HepG2 (cell line): ENCODE measurements around the gene MGLL. TPM values are rescaled to one million over a fixed set of nuclear protein-coding genes. Genes with fewer than 3 reads are reported as not detected.

Experiments used
- ATAC-seq: fragments of 200-7000 bp; cut with Tn5 transposase; 3 replicates; pipeline ENCODE4 v1.9.1; 2020; ENCODE audit warnings: mild to moderate bottlenecking, moderate library complexity
- BruUV-seq: library from RNA; stranded (reverse); fragments of 400-500 nt; replicated peaks from 2 replicates; lab custom pipeline; 2021; lab: Mats Ljungman, UMichigan
- CTCF ChIA-PET: fragments of 300-600 bp; formaldehyde crosslinking; extraction: SDS; loops from one replicate; lab custom pipeline; 2021; ENCODE audit warnings: low total read pairs, inconsistent platforms, low intra/inter-chr PET ratio; lab: Yijun Ruan, JAX
- POLR2A ChIA-PET: fragments of 350-600 bp; sonication (Branson Sonifier 250); formaldehyde crosslinking; loops from one replicate; lab custom pipeline; 2020; ENCODE audit warnings: antibody characterized with exemption, inconsistent platforms; lab: Yijun Ruan, JAX
- DNase-seq: peaks from one replicate; pipeline ENCODE4 v3.0.0-alpha.2; 2015; ENCODE audit warnings: low spot score
- FAIRE-seq: peaks from 3 replicates; lab custom pipeline; 2011; peaks lifted over from hg19 to GRCh38; lab: Jason Lieb, UNC
- H2AFZ ChIP-seq: one replicate; pipeline ENCODE4 v1.6.1; 2011; ENCODE audit warnings: low read length, inconsistent platforms
- H3K27ac ChIP-seq: fragments of 300-600 bp; 3 replicates; pipeline ENCODE4 v1.8.0; 2011; ENCODE audit warnings: mixed run types, mild to moderate bottlenecking, mixed read lengths, low read length, inconsistent platforms; ENCODE audit not compliant: insufficient read depth; ENCODE audit errors: extremely low read length
- H3K27me3 ChIP-seq, 2 experiments: fragments of 200-600 bp in 1 of 2; 2 replicates in 1 of 2; 3 replicates in 1 of 2; pipeline versions ENCODE4 v1.6.0 to v1.8.0; 2011; ENCODE audit warnings: low read length in 2 of 2, mild to moderate bottlenecking in 2 of 2, moderate library complexity in 2 of 2, inconsistent platforms in 1 of 2; ENCODE audit not compliant: insufficient read depth in 2 of 2, control insufficient read depth in 1 of 2
- H3K36me3 ChIP-seq, 2 experiments: fragments of 200-600 bp in 1 of 2; replicated peaks in 1 of 2; 2 replicates in 1 of 2; 3 replicates in 1 of 2; pipeline versions ENCODE4 v1.5.1 to v1.8.0; 2011; ENCODE audit warnings: low read length in 2 of 2, inconsistent platforms in 1 of 2; ENCODE audit not compliant: insufficient read depth in 2 of 2, control insufficient read depth in 1 of 2
- H3K4me1 ChIP-seq: 2 replicates; pipeline ENCODE4 v1.5.1; 2012; ENCODE audit warnings: low read length, inconsistent platforms; ENCODE audit not compliant: insufficient read depth
- H3K4me2 ChIP-seq: 2 replicates; pipeline ENCODE4 v1.6.0; 2011; ENCODE audit warnings: low read depth, low read length, inconsistent platforms
- H3K4me3 ChIP-seq, 3 experiments: fragments of 200-600 bp in 1 of 3; sonication (generic), shearing (Covaris generic) in 1 of 3; replicated peaks in 1 of 3; 2 replicates each; pipeline ENCODE4 v1.5.1; 2011 to 2016; ENCODE audit warnings: low read length in 3 of 3, inconsistent platforms in 2 of 3, low read depth in 2 of 3, mild to moderate bottlenecking in 2 of 3, control low read depth in 1 of 3, mixed read lengths in 1 of 3; ENCODE audit not compliant: insufficient read depth in 1 of 3
- H3K79me2 ChIP-seq: one replicate; pipeline ENCODE4 v1.6.1; 2011; ENCODE audit warnings: low read length, inconsistent platforms; ENCODE audit not compliant: insufficient read depth
- H3K9ac ChIP-seq: 2 replicates; pipeline ENCODE4 v1.6.0; 2011; ENCODE audit warnings: mild to moderate bottlenecking, low read depth, low read length, inconsistent platforms; ENCODE audit not compliant: insufficient read depth
- H3K9me3 ChIP-seq: 2 replicates; pipeline ENCODE4 v1.5.1; 2012; ENCODE audit warnings: mild to moderate bottlenecking, low read length
- H4K20me1 ChIP-seq: 2 replicates; pipeline ENCODE4 v1.6.0; 2011; ENCODE audit warnings: inconsistent platforms, mild to moderate bottlenecking, low read length, moderate library complexity; ENCODE audit not compliant: insufficient read depth
- CBFB ChIP-seq: sonication (generic); formaldehyde crosslinking; IDR thresholded peaks from 2 replicates; pipeline ENCODE4 v1.4.0; 2020; ENCODE audit warnings: missing genetic modification reagents
- FOXM1 ChIP-seq: sonication (generic); formaldehyde crosslinking; IDR thresholded peaks from 2 replicates; pipeline ENCODE4 v1.5.0; 2020; ENCODE audit warnings: missing genetic modification reagents
- IKZF5 ChIP-seq: IDR thresholded peaks from 2 replicates; pipeline ENCODE4 v1.6.1; 2018; ENCODE audit warnings: missing genetic modification reagents, mild to moderate bottlenecking, missing compliant biosample characterization
- KDM4B ChIP-seq: sonication (generic); formaldehyde crosslinking; IDR thresholded peaks from 2 replicates; pipeline ENCODE4 v1.4.0; 2020; ENCODE audit warnings: missing genetic modification reagents
- KLF13 ChIP-seq: sonication (generic); formaldehyde crosslinking; IDR thresholded peaks from 2 replicates; pipeline ENCODE4 v1.4.0; 2020; ENCODE audit warnings: mild to moderate bottlenecking, missing genetic modification reagents
- MEF2D ChIP-seq: sonication (generic); formaldehyde crosslinking; IDR thresholded peaks from 2 replicates; pipeline ENCODE4 v1.5.1; 2020; ENCODE audit warnings: mild to moderate bottlenecking, missing genetic modification reagents
- MTA1 ChIP-seq: sonication (generic); formaldehyde crosslinking; IDR thresholded peaks from 2 replicates; pipeline ENCODE4 v1.4.0; 2020; ENCODE audit warnings: missing genetic modification reagents, mild to moderate bottlenecking, borderline replicate concordance
- PATZ1 ChIP-seq: sonication (generic); formaldehyde crosslinking; IDR thresholded peaks from 2 replicates; pipeline ENCODE4 v1.4.0; 2020; ENCODE audit warnings: missing genetic modification reagents
- SIX4 ChIP-seq: sonication (generic); formaldehyde crosslinking; IDR thresholded peaks from 2 replicates; pipeline ENCODE4 v1.4.0; 2020; ENCODE audit warnings: missing genetic modification reagents
- SMYD3 ChIP-seq: sonication (generic); formaldehyde crosslinking; IDR thresholded peaks from 2 replicates; pipeline ENCODE4 v1.8.1; 2023; ENCODE audit warnings: mild to moderate bottlenecking, missing genetic modification reagents
- TCF7L2 ChIP-seq: IDR thresholded peaks from 2 replicates; pipeline ENCODE4 v1.6.1; 2011; ENCODE audit warnings: mild to moderate bottlenecking, low read depth, low read length, moderate library complexity
- ZNF10 ChIP-seq: sonication (generic); formaldehyde crosslinking; IDR thresholded peaks from 2 replicates; pipeline ENCODE4 v1.4.0; 2020; ENCODE audit warnings: mild to moderate bottlenecking, low read depth, missing genetic modification reagents, borderline replicate concordance
- ZNF33A ChIP-seq: sonication (generic); formaldehyde crosslinking; IDR thresholded peaks from 2 replicates; pipeline ENCODE4 v1.5.1; 2020; ENCODE audit warnings: missing genetic modification reagents, mild to moderate bottlenecking, moderate library complexity, borderline replicate concordance
- ZNF343 ChIP-seq: sonication (generic); formaldehyde crosslinking; IDR thresholded peaks from 2 replicates; pipeline ENCODE4 v1.4.0; 2020; ENCODE audit warnings: mild to moderate bottlenecking, missing genetic modification reagents
- ZNF550 ChIP-seq: sonication (generic); formaldehyde crosslinking; IDR thresholded peaks from 2 replicates; pipeline ENCODE4 v1.4.0; 2020; ENCODE audit warnings: mild to moderate bottlenecking, missing genetic modification reagents, borderline replicate concordance
- ZNF660 ChIP-seq: sonication (generic); formaldehyde crosslinking; IDR thresholded peaks from 2 replicates; pipeline ENCODE4 v1.5.1; 2020; ENCODE audit warnings: mild to moderate bottlenecking, low read depth, missing genetic modification reagents, borderline replicate concordance
- ZNF674 ChIP-seq: sonication (generic); formaldehyde crosslinking; IDR thresholded peaks from 2 replicates; pipeline ENCODE4 v1.5.0; 2020; ENCODE audit warnings: low read depth, mild to moderate bottlenecking, missing genetic modification reagents
- ZNF704 ChIP-seq: sonication (generic); formaldehyde crosslinking; IDR thresholded peaks from 2 replicates; pipeline ENCODE4 v1.8.1; 2023; ENCODE audit warnings: mild to moderate bottlenecking, inconsistent platforms, moderate library complexity, missing genetic modification reagents, borderline replicate concordance
- ZNF724P ChIP-seq: sonication (generic); formaldehyde crosslinking; IDR thresholded peaks from 2 replicates; pipeline ENCODE4 v1.8.0; 2022; ENCODE audit warnings: missing genetic modification reagents, borderline replicate concordance
- WGBS: methylation state at CpG from one replicate; pipeline ENCODE4 v1.1.6; 2017; ENCODE audit warnings: low lambda C conversion rate; 5-methylcytosine and 5-hydroxymethylcytosine counted together
- in situ Hi-C: cut with HindIII; loops from 2 replicates; pipeline ENCODE4 v1.10.0; 2017; ENCODE audit warnings: low pct_unique_long_range_greater_than_20kb; ENCODE audit not compliant: extremely low pct_ligation_motif_present
- intact Hi-C: fragments of 100-400 bp; cut with micrococcal nuclease; formaldehyde crosslinking; loops from one replicate; pipeline ENCODE4 v1.10.0; 2022; ENCODE audit not compliant: unreplicated experiment
- polyA plus RNA-seq, 8 experiments: library from polyadenylated mRNA; depleted of rRNA in 3 of 8; stranded (reverse) in 7 of 8; unstranded in 1 of 8; fragments of >200 nt; fragmentation: Illumina TruSeq in 4 of 8; extraction: Trizol in 4 of 8; gene quantifications; 2 replicates each; pipeline versions ENCODE4 v1.2.1 to v1.2.3, GENCODE V29; 2011 to 2016; ENCODE audit warnings: low read depth in 4 of 8, missing spikeins in 1 of 8, mixed read lengths in 1 of 8; ENCODE audit not compliant: insufficient read depth in 1 of 8
- total RNA-seq, 5 experiments: library from RNA; depleted of rRNA; stranded (reverse); fragments of >200 nt; fragmentation: Illumina TruSeq; extraction: Trizol; gene quantifications; 2 replicates each; pipeline ENCODE4 v1.2.3, GENCODE V29; 2016; ENCODE audit warnings: low read depth in 1 of 5

Gene MGLL
- total and polyA plus RNA-seq, 2 of the 13 experiments (the other 11 are each of a cell fraction or from before 2014, with no cell fraction given), result not detected

- Histone ChIP-seq H3K27me3 (peaks cover 7 to 29% of the 10 kb centered on the region in 2 experiments; a peak in 4 of 5 replicates), H3K9ac (no peak overlapping the region), H3K36me3 (no peaks in the 10 kb centered on the region), H2AFZ (no peak overlapping the region), H3K9me3 (no peaks in the 10 kb centered on the region), H3K4me3 (no peak overlapping the region), H3K27ac (no peak overlapping the region), H3K79me2 (no peaks in the 10 kb centered on the region), H3K4me2 (no peak overlapping the region), H4K20me1 (no peaks in the 10 kb centered on the region)
- FAIRE-seq (no peak), ATAC-seq (no peak), DNase-seq (no peak)
- ChIA-PET POLR2A (no interaction called here), CTCF (no interaction called here)
- in situ Hi-C loops (no loop called here), intact Hi-C loops (no loop called here)
- BruUV-seq, result no TSS peak
- TF ChIP-seq ZNF10 (CRISPR knock-in tag), result no peak
- TF ChIP-seq PATZ1 (CRISPR knock-in tag), result no peak
- no peak for TF ChIP-seq ZNF674 (CRISPR knock-in tag)
- no peak for TF ChIP-seq MEF2D
- TF ChIP-seq IKZF5 (CRISPR knock-in tag), result no peak
- TF ChIP-seq TCF7L2, result no peak
- no peak for TF ChIP-seq MTA1 (CRISPR knock-in tag)
- TF ChIP-seq SMYD3 (CRISPR knock-in tag), result no peak
- TF ChIP-seq ZNF704, result no peak
- TF ChIP-seq SIX4 (CRISPR knock-in tag), result no peak
- no peak for TF ChIP-seq ZNF660
- no peak for TF ChIP-seq KLF13 (CRISPR knock-in tag)
- no peak for TF ChIP-seq ZNF33A (CRISPR knock-in tag)
- no peak for TF ChIP-seq FOXM1 (CRISPR knock-in tag)
- TF ChIP-seq CBFB (CRISPR knock-in tag), result no peak
- TF ChIP-seq KDM4B, result no peak
- no peak for TF ChIP-seq ZNF724P (CRISPR knock-in tag)
- no peak for TF ChIP-seq ZNF550 (CRISPR knock-in tag)
- no peak for TF ChIP-seq ZNF343 (CRISPR knock-in tag)
- TF ChIP-seq, all 625 proteins: peak for 0
- 14% methylated on average over 8 of the region's 8 CpGs for WGBS
- H3K4me1 ChIP-seq, result no peaks in the 10 kb centered on the region
Observed at GRCh38 chr3:127780536-127781400, 41.5 kb downstream of the MGLL start.
